Body of pancreas (tissue), 4 donors: ENCODE measurements around the gene PDIA2.

Experiments
- POLR2A ChIP-seq, 3 donors: fragments of 450-650 bp; IDR thresholded peaks; one replicate each; pipeline ENCODE4 v1.6.1; 2016; ENCODE audit warnings: antibody characterized with exemption in 3 of 3, mild to moderate bottlenecking in 2 of 3
- TF ChIP-seq, protein P1 (sequence below), 7 experiments: fragments of 450-650 bp in 4 of 7; fragments of 200-600 bp in 3 of 7; sonication (generic) in 3 of 7; IDR thresholded peaks; one replicate each; pipeline ENCODE4 v1.5.1; 2016 to 2019; ENCODE audit warnings: antibody characterized with exemption in 7 of 7

DNA sequence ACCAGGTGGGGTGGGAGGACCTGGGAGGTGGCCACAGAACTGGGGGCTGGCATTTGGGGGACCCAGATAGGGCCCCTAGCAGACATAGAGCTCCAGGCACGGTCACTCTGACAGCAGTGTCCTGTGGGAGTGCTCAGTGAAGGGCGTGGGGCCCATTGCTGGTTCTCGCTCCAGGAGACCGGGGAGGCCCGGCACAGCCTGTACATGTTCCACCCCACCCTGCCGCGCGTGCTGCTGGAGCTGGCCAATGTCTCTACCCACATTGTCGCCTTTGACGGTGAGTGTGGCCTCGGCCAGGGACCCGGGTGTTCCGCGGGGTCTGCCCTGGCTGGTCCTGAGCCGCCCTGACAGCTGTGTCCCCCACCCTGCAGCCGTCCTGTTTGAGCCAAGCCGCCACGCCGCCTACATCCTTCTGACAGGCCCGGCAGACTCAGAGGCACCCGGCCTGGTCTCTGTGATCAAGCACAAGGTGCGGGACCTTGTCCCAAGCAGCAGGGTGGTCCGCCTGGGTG lies 18.5 kb upstream of the PDIA2 start:
- TF ChIP-seq, protein P1, sequence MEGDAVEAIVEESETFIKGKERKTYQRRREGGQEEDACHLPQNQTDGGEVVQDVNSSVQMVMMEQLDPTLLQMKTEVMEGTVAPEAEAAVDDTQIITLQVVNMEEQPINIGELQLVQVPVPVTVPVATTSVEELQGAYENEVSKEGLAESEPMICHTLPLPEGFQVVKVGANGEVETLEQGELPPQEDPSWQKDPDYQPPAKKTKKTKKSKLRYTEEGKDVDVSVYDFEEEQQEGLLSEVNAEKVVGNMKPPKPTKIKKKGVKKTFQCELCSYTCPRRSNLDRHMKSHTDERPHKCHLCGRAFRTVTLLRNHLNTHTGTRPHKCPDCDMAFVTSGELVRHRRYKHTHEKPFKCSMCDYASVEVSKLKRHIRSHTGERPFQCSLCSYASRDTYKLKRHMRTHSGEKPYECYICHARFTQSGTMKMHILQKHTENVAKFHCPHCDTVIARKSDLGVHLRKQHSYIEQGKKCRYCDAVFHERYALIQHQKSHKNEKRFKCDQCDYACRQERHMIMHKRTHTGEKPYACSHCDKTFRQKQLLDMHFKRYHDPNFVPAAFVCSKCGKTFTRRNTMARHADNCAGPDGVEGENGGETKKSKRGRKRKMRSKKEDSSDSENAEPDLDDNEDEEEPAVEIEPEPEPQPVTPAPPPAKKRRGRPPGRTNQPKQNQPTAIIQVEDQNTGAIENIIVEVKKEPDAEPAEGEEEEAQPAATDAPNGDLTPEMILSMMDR (IDR thresholded peaks at IDR 0.05): no peak
- no peak for TF ChIP-seq POLR2A (IDR thresholded peaks at IDR 0.05)
